IMR-90 (cell line): Measurements from ENCODE around the gene ERP29. TPM values are rescaled to one million over a fixed set of nuclear protein-coding genes. Genes with fewer than 3 reads are reported as not detected.

Source experiments
- ATAC-seq: fragments of 200-7000 bp; cut with Tn5 transposase; 2 replicates; pipeline ENCODE4 v1.9.1; 2020; ENCODE audit warnings: low read depth, mild to moderate bottlenecking, moderate library complexity
- BruUV-seq: library from RNA; stranded (reverse); fragments of 400-500 nt; replicated peaks from 2 replicates; lab custom pipeline; 2021; lab: Mats Ljungman, UMichigan
- CTCF ChIA-PET: fragments of 300-600 bp; formaldehyde crosslinking; extraction: SDS; loops from one replicate; lab custom pipeline; 2021; ENCODE audit warnings: antibody characterized with exemption; lab: Yijun Ruan, JAX
- POLR2A ChIA-PET: fragments of 300-600 bp; sonication (Branson Sonifier 250); formaldehyde crosslinking; loops from one replicate; lab custom pipeline; 2022; ENCODE audit warnings: antibody characterized with exemption; ENCODE audit not compliant: unreplicated experiment; lab: Charles Lee
- DNase-seq: peaks from one replicate; pipeline ENCODE4 v3.0.0; 2013
- H2AFZ ChIP-seq: replicated peaks from 2 replicates; pipeline ENCODE3; 2013; ENCODE audit warnings: low read length, mild to moderate bottlenecking; ENCODE audit not compliant: poor library complexity
- H2AK5ac ChIP-seq: 2 replicates; pipeline ENCODE4 v1.6.1; 2013; ENCODE audit warnings: low read depth, low read length, inconsistent platforms
- H2AK9ac ChIP-seq: replicated peaks from 2 replicates; pipeline ENCODE3; 2013; ENCODE audit warnings: mild to moderate bottlenecking, low read depth, low read length, moderate library complexity; ENCODE audit not compliant: poor library complexity
- H2BK120ac ChIP-seq: 2 replicates; pipeline ENCODE4 v1.6.1; 2013; ENCODE audit warnings: low read depth, low read length, inconsistent platforms
- H2BK15ac ChIP-seq: 3 replicates; pipeline ENCODE4 v1.6.1; 2013; ENCODE audit warnings: low read depth, low read length, inconsistent platforms
- H2BK20ac ChIP-seq: 2 replicates; pipeline ENCODE4 v1.6.1; 2013; ENCODE audit warnings: low read depth, mild to moderate bottlenecking, inconsistent platforms, low read length, moderate library complexity
- H2BK5ac ChIP-seq: 2 replicates; pipeline ENCODE4 v1.6.1; 2013; ENCODE audit warnings: mild to moderate bottlenecking, low read depth, low read length, inconsistent platforms; ENCODE audit not compliant: poor library complexity, severe bottlenecking
- H3K14ac ChIP-seq: replicated peaks from 2 replicates; pipeline ENCODE4 v1.6.1; 2013; ENCODE audit warnings: low read depth, low read length, inconsistent platforms
- H3K18ac ChIP-seq: 2 replicates; pipeline ENCODE4 v1.6.1; 2013; ENCODE audit warnings: low read depth, low read length, control low read depth
- H3K23ac ChIP-seq: 2 replicates; pipeline ENCODE4 v1.6.1; 2013; ENCODE audit warnings: low read depth, low read length, inconsistent platforms
- H3K27ac ChIP-seq: 2 replicates; pipeline ENCODE4 v1.5.1; 2013; ENCODE audit warnings: mild to moderate bottlenecking, control low read depth, low read length; ENCODE audit not compliant: insufficient read depth
- H3K27me3 ChIP-seq: 2 replicates; pipeline ENCODE4 v1.6.1; 2013; ENCODE audit warnings: low read length; ENCODE audit not compliant: control insufficient read depth, insufficient read depth
- H3K36me3 ChIP-seq: 2 replicates; pipeline ENCODE4 v1.6.1; 2013; ENCODE audit warnings: low read length, mixed read lengths; ENCODE audit not compliant: control insufficient read depth, insufficient read depth
- H3K4ac ChIP-seq: 2 replicates; pipeline ENCODE4 v1.6.1; 2013; ENCODE audit warnings: low read depth, low read length, inconsistent platforms
- H3K4me1 ChIP-seq: 2 replicates; pipeline ENCODE4 v1.6.1; 2013; ENCODE audit warnings: low read length, mixed read lengths; ENCODE audit not compliant: control insufficient read depth, insufficient read depth
- H3K4me2 ChIP-seq: 2 replicates; pipeline ENCODE4 v1.6.1; 2013; ENCODE audit warnings: low read depth, mild to moderate bottlenecking, control low read depth, low read length, moderate library complexity
- H3K4me3 ChIP-seq: 2 replicates; pipeline ENCODE4 v1.5.1; 2013; ENCODE audit warnings: low read depth, mild to moderate bottlenecking, control low read depth, low read length, moderate library complexity; ENCODE audit not compliant: insufficient read depth
- H3K56ac ChIP-seq: 2 replicates; pipeline ENCODE4 v1.6.1; 2013; ENCODE audit warnings: low read length, inconsistent platforms; ENCODE audit not compliant: insufficient read depth; ENCODE audit errors: extremely low read depth
- H3K79me1 ChIP-seq, 2 experiments: 2 replicates each; pipeline ENCODE4 v1.6.1; 2013; ENCODE audit warnings: low read length in 2 of 2, inconsistent platforms in 1 of 2, low read depth in 1 of 2
- H3K9ac ChIP-seq: 2 replicates; pipeline ENCODE4 v1.6.1; 2013; ENCODE audit warnings: low read depth, low read length, control low read depth
- H3K9me1 ChIP-seq: 2 replicates; pipeline ENCODE4 v1.6.1; 2013; ENCODE audit warnings: low read length, inconsistent platforms; ENCODE audit not compliant: insufficient read depth
- H3K9me3 ChIP-seq: 2 replicates; pipeline ENCODE4 v1.6.1; 2013; ENCODE audit warnings: low read length; ENCODE audit not compliant: control insufficient read depth, insufficient read depth
- H4K20me1 ChIP-seq: 2 replicates; pipeline ENCODE4 v1.6.1; 2013; ENCODE audit warnings: low read length, inconsistent platforms; ENCODE audit not compliant: insufficient read depth
- H4K5ac ChIP-seq: 2 replicates; pipeline ENCODE4 v1.6.1; 2013; ENCODE audit warnings: mild to moderate bottlenecking, low read depth, low read length, control low read depth
- H4K8ac ChIP-seq, 2 experiments: 2 replicates each; pipeline ENCODE4 v1.6.1; 2013; ENCODE audit warnings: low read depth in 2 of 2, low read length in 2 of 2, control low read depth in 1 of 2, inconsistent platforms in 1 of 2
- H4K91ac ChIP-seq: 2 replicates; pipeline ENCODE4 v1.6.1; 2013; ENCODE audit warnings: low read depth, low read length, inconsistent platforms; ENCODE audit not compliant: insufficient read depth
- CTCF ChIP-seq: conservative IDR thresholded peaks from 2 replicates; pipeline ENCODE4 v1.5.1; 2012; ENCODE audit warnings: mild to moderate bottlenecking, low read depth, low read length, improper control_type of control experiment
- FOS ChIP-seq: fragments of 150-350 bp; IDR thresholded peaks from 2 replicates; pipeline ENCODE4 v1.6.1; 2016; ENCODE audit warnings: low read depth, low read length
- MAFK ChIP-seq: IDR thresholded peaks from 2 replicates; pipeline ENCODE4 v1.6.1; 2012; ENCODE audit warnings: low read depth, low read length, improper control_type of control experiment
- NFE2L2 ChIP-seq: fragments of 150-350 bp; IDR thresholded peaks from 2 replicates; pipeline ENCODE4 v1.6.1; 2016; ENCODE audit warnings: low read depth, mild to moderate bottlenecking, low read length
- WGBS, 2 experiments: methylation state at CpG; one replicate each; pipeline versions ENCODE4 v1.1.5 to v1.1.7; 2013; ENCODE audit warnings: missing lambda C conversion rate in 2 of 2; ENCODE audit not compliant: insufficient read length in 1 of 2; ENCODE audit errors: extremely low coverage in 2 of 2; 5-methylcytosine and 5-hydroxymethylcytosine counted together
- dilution Hi-C: fragments of 300-500 bp; cut with HindIII; formaldehyde crosslinking; loops from one replicate; pipeline ENCODE4 v1.14.3; 2018; ENCODE audit warnings: low sequenced_read_pairs; ENCODE audit not compliant: unreplicated experiment
- in situ Hi-C: fragments of 300-500 bp; cut with MboI; formaldehyde crosslinking; loops from 3 replicates; pipeline ENCODE4 v1.14.3; 2019; ENCODE audit warnings: low sequenced_read_pairs, inconsistent platforms, mixed read lengths
- intact Hi-C: fragments of 100-400 bp; cut with micrococcal nuclease; formaldehyde crosslinking; loops from 2 replicates; pipeline ENCODE4 v1.10.0; 2022
- polyA plus RNA-seq, 3 experiments: library from polyadenylated mRNA; depleted of rRNA; stranded (reverse); fragments of >200 nt; gene quantifications; 2 replicates each; pipeline ENCODE4 v1.2.3, GENCODE V29; 2012; ENCODE audit warnings: low replicate concordance in 1 of 3
- total RNA-seq: library from RNA; depleted of rRNA; stranded (reverse); fragments of >200 nt; gene quantifications from 2 replicates; pipeline ENCODE4 v1.2.3, GENCODE V29; 2012

ERP29 gene
- total and polyA plus RNA-seq, 2 of the 4 experiments (the other 2 are of a cell fraction), result 30.3 to 98.8 TPM

GRCh38 chr12:112005419-112006395 is 7.5 kb upstream of the ERP29 start:
- H3K4me3 ChIP-seq, result no peak overlapping the region; the same call in 1 of the 2 replicates
- H3K23ac ChIP-seq, result no peak overlapping the region
- dilution Hi-C loops (no loop called here), in situ Hi-C loops (no loop called here), intact Hi-C loops (no loop called here)
- H2BK20ac ChIP-seq, result peak overlapping the region; percentile 68
- 0 out of 2 replicates have a peak overlapping the region, but pooled peaks have one; percentile 9 for H3K9ac ChIP-seq
- H2BK5ac ChIP-seq, result no peak overlapping the region
- TF ChIP-seq CTCF (no peak), NFE2L2 (peak; percentile 94), FOS (peak; percentile 85), MAFK (peak; percentile 45; the same call in 1 of the 2 replicates)
- CTCF ChIA-PET, result no interaction called here
- H2BK120ac ChIP-seq, result peak overlapping the region; percentile 64; the same call in 1 of the 2 replicates
- H3K27ac ChIP-seq, result no peak overlapping the region
- no peaks in the 10 kb centered on the region for H3K9me3 ChIP-seq
- WGBS, 2 experiments, result 73 to 100% methylated on average over 1 to 3 of the region's 6 CpGs
- DNase-seq, result peak; percentile 46
- H4K91ac ChIP-seq, result peak overlapping the region; percentile 65; the same call in 1 of the 2 replicates
- H3K14ac ChIP-seq, result no peak overlapping the region
- H3K4me1 ChIP-seq, result peaks cover 7% of the 10 kb centered on the region
- H3K36me3 ChIP-seq, result no peaks in the 10 kb centered on the region
- peak; percentile 63 for ATAC-seq
- BruUV-seq, result no TSS peak
- peaks cover 0 to 5% of the 10 kb centered on the region in 2 experiments; a peak in 1 of 4 replicates for H3K79me1 ChIP-seq
- peak overlapping the region; percentile 89 for H2AK5ac ChIP-seq
- POLR2A ChIA-PET, result interaction anchor here (0.6 kb wide), 1 partner anchor 133 kb away, joined by 6 read pairs; no protein-coding TSS in a partner anchor
- H3K9me1 ChIP-seq, result peaks cover 3% of the 10 kb centered on the region; the same call in 1 of the 2 replicates
- H3K4ac ChIP-seq, result peak overlapping the region; percentile 9; the same call in 1 of the 2 replicates
- H4K8ac ChIP-seq, result peak overlapping the region in 1 of 2 experiments; percentile 22; a peak in 1 of 4 replicates
- peak overlapping the region; percentile 27 for H4K5ac ChIP-seq
- peak overlapping the region; percentile 92 for H3K4me2 ChIP-seq
- H4K20me1 ChIP-seq, result no peaks in the 10 kb centered on the region
- H3K56ac ChIP-seq, result no peak overlapping the region
- peak overlapping the region; percentile 17; the same call in 1 of the 2 replicates for H3K18ac ChIP-seq
- H2AK9ac ChIP-seq, result peak overlapping the region; percentile 6
- H2BK15ac ChIP-seq, result peak overlapping the region; percentile 56; the same call in 2 of the 3 replicates
- H3K27me3 ChIP-seq, result no peaks in the 10 kb centered on the region
- H2AFZ ChIP-seq, result peak overlapping the region; percentile 81
